ENCODE measurements around the gene SPOCK1. TPM values are rescaled to one million over a fixed set of nuclear protein-coding genes. Genes with fewer than 3 reads are reported as not detected.

The SPOCK1 gene
- total RNA-seq, 1 donor = 231 TPM

DNA sequence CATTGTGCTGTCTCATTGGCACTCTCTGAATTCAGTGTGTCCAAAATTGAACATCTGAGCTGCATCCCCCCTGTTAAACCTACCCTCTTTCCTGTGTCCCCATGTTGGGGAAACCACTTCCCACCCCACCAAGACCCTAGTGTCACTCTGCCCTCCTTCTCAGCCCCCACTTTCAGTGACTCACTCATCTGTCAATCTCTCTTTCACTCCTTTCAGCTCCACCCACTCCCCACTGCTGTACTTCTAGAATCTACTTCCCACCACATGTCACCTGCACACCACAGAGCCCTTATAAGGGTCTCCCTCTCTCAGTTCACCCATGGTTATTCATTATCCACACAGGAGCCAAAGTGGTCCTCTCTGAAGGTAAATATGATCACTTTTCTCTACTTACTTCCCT lies 5.8 kb upstream of the SPOCK1 start:
- TF ChIP-seq, protein P1, sequence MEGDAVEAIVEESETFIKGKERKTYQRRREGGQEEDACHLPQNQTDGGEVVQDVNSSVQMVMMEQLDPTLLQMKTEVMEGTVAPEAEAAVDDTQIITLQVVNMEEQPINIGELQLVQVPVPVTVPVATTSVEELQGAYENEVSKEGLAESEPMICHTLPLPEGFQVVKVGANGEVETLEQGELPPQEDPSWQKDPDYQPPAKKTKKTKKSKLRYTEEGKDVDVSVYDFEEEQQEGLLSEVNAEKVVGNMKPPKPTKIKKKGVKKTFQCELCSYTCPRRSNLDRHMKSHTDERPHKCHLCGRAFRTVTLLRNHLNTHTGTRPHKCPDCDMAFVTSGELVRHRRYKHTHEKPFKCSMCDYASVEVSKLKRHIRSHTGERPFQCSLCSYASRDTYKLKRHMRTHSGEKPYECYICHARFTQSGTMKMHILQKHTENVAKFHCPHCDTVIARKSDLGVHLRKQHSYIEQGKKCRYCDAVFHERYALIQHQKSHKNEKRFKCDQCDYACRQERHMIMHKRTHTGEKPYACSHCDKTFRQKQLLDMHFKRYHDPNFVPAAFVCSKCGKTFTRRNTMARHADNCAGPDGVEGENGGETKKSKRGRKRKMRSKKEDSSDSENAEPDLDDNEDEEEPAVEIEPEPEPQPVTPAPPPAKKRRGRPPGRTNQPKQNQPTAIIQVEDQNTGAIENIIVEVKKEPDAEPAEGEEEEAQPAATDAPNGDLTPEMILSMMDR (IDR thresholded peaks at IDR 0.05; ENCODE audit: extremely low read depth, low read depth, low read length) = no peak
- no peaks in the 10 kb centered on the region for H4K20me1 ChIP-seq (ENCODE audit: insufficient read depth, low read length)
- H3K4me1 ChIP-seq (ENCODE audit: insufficient read depth, low read length) = peaks cover 19% of the 10 kb centered on the region
- H3K79me2 ChIP-seq (ENCODE audit: insufficient read depth, low read length) = no peaks in the 10 kb centered on the region
- H3K4me3 ChIP-seq (ENCODE audit: insufficient read depth, low read length) = no peak overlapping the region
- H2AFZ ChIP-seq (ENCODE audit: low read length) = no peak overlapping the region
- DNase-seq (ENCODE audit: insufficient read length, low spot score, missing footprints) = no peak
- no peaks in the 10 kb centered on the region for H3K36me3 ChIP-seq (ENCODE audit: insufficient read depth, low read length)
- no peak overlapping the region for H3K4me2 ChIP-seq (ENCODE audit: insufficient read depth, low read length)
- no peaks in the 10 kb centered on the region for H3K9me3 ChIP-seq (ENCODE audit: low read depth, low read length)
- no peak overlapping the region for H3K27ac ChIP-seq (ENCODE audit: low read depth, low read length)
- no peaks in the 10 kb centered on the region for H3K27me3 ChIP-seq (ENCODE audit: insufficient read depth, low read length)

DNA sequence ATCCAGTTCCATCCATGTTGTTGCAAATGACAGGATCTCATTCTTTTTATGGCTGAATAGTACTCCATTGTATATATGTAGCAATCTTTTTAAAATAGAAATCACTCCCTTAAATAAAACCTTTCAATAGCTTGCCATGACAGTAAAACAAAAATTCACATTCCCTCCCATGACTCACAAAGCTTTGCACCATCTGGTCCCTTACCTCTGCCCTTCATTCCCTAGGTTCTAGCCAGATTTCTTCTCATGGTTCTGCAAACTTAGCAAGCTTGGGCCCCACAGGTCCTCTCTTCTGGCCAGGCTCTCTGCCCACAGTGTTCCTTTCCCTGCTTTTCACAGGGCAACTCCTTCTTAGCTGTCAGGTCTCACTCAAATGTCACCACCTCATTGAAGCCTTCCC lies 4.3 kb upstream of the SPOCK1 start:
- Histone ChIP-seq H3K4me1 (ENCODE audit: insufficient read depth, low read length) (peaks cover 19% of the 10 kb centered on the region), H4K20me1 (ENCODE audit: insufficient read depth, low read length) (no peaks in the 10 kb centered on the region), H3K4me2 (ENCODE audit: insufficient read depth, low read length) (no peak overlapping the region), H2AFZ (ENCODE audit: low read length) (no peak overlapping the region), H3K36me3 (ENCODE audit: insufficient read depth, low read length) (no peaks in the 10 kb centered on the region), H3K9me3 (ENCODE audit: low read depth, low read length) (no peaks in the 10 kb centered on the region), H3K4me3 (ENCODE audit: insufficient read depth, low read length) (no peak overlapping the region), H3K27me3 (ENCODE audit: insufficient read depth, low read length) (no peaks in the 10 kb centered on the region), H3K79me2 (ENCODE audit: insufficient read depth, low read length) (peaks cover 5% of the 10 kb centered on the region), H3K27ac (ENCODE audit: low read depth, low read length) (no peak overlapping the region)
- TF ChIP-seq, protein P1 (IDR thresholded peaks at IDR 0.05; ENCODE audit: extremely low read depth, low read depth, low read length) = no peak
- no peak for DNase-seq (ENCODE audit: insufficient read length, low spot score, missing footprints)

DNA sequence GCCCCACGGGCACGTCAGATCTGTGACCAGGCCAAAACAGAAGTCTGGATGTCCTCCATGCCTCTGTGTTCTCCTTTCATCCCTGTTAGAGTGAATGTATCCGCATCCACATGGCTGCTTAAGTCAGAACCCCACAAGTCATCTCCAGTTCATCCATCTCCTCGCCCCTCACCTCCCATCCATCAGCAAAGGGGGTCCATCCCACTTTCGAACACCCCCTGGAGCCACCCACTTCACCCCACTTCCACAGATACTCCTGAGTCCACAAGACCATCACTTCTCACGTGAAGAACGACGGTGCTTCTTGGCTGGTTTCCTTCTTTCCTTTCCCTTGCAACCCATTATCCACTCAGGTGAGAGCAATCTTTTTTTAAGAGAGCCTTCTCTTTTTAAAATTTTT lies 3.5 kb upstream of the SPOCK1 start:
- no peak for DNase-seq (ENCODE audit: insufficient read length, low spot score, missing footprints)
- H4K20me1 ChIP-seq (ENCODE audit: insufficient read depth, low read length) = peaks cover under 1% of the 10 kb centered on the region
- peaks cover 13% of the 10 kb centered on the region for H3K79me2 ChIP-seq (ENCODE audit: insufficient read depth, low read length)
- H3K4me1 ChIP-seq (ENCODE audit: insufficient read depth, low read length) = peaks cover 24% of the 10 kb centered on the region
- H3K27me3 ChIP-seq (ENCODE audit: insufficient read depth, low read length) = no peaks in the 10 kb centered on the region
- no peak overlapping the region for H3K4me2 ChIP-seq (ENCODE audit: insufficient read depth, low read length)
- TF ChIP-seq, protein P1 (IDR thresholded peaks at IDR 0.05; ENCODE audit: extremely low read depth, low read depth, low read length) = no peak
- H3K4me3 ChIP-seq (ENCODE audit: insufficient read depth, low read length) = no peak overlapping the region
- H3K36me3 ChIP-seq (ENCODE audit: insufficient read depth, low read length) = no peaks in the 10 kb centered on the region
- no peaks in the 10 kb centered on the region for H3K9me3 ChIP-seq (ENCODE audit: low read depth, low read length)
- H2AFZ ChIP-seq (ENCODE audit: low read length) = no peak overlapping the region
- H3K27ac ChIP-seq (ENCODE audit: low read depth, low read length) = no peak overlapping the region

DNA sequence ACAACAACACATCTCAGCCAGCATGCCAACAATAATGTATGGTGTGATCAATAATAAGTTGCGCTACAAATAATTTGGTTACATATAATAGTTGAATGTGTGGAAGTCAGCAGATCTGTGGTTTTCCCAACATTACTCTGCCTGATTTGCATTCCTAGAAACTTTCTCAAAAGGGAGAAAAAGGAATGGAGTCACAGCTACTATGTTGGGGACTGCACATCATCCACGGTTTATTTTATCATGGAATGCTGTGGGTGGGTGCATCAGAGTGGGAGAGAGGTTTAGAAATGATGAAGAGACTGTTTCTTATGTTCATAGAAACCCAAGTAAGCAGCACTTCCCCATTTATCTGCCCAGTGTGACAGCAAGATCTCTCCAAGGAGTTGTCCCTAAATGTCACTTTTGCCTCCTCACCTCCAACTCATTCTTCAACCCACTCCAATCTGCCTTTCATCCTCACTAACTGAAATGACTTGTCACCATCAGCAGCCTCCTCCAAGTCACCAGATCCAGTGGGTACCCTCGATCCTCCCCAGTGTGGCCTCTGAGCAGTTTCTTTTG lies 2.8 kb upstream of the SPOCK1 start:
- Histone ChIP-seq H3K36me3 (ENCODE audit: insufficient read depth, low read length) (no peaks in the 10 kb centered on the region), H3K4me2 (ENCODE audit: insufficient read depth, low read length) (peak overlapping the region; percentile 51), H3K4me1 (ENCODE audit: insufficient read depth, low read length) (peaks cover 25% of the 10 kb centered on the region), H3K27me3 (ENCODE audit: insufficient read depth, low read length) (no peaks in the 10 kb centered on the region), H3K27ac (ENCODE audit: low read depth, low read length) (no peak overlapping the region), H3K9me3 (ENCODE audit: low read depth, low read length) (no peaks in the 10 kb centered on the region), H3K79me2 (ENCODE audit: insufficient read depth, low read length) (peaks cover 20% of the 10 kb centered on the region), H2AFZ (ENCODE audit: low read length) (no peak overlapping the region), H4K20me1 (ENCODE audit: insufficient read depth, low read length) (peaks cover 4% of the 10 kb centered on the region), H3K4me3 (ENCODE audit: insufficient read depth, low read length) (peak overlapping the region; percentile 25)
- TF ChIP-seq, protein P1 (IDR thresholded peaks at IDR 0.05; ENCODE audit: extremely low read depth, low read depth, low read length) = no peak
- DNase-seq (ENCODE audit: insufficient read length, low spot score, missing footprints) = no peak
